Measurements from ENCODE around the gene IFNGR2. TPM values are rescaled to one million over a fixed set of nuclear protein-coding genes. Genes with fewer than 3 reads are reported as not detected.

Gene IFNGR2
- total and polyA plus RNA-seq, 2 donors from 2014 or later = 57.6 to 68.3 TPM

GRCh38 chr21:33418691-33419090 lies 15.5 kb downstream of the IFNGR2 start:
- H3K4me1 ChIP-seq (ENCODE audit: control insufficient read depth in 2 of 3, insufficient read depth in 2 of 3, low read depth in 1 of 3, low read length in 3 of 3) = peaks cover 0 to 3% (median 0%) of the 10 kb centered on the region in 3 donors
- H3K36me3 ChIP-seq (ENCODE audit: control insufficient read depth in 2 of 3, insufficient read depth in 3 of 3, low read length in 3 of 3) = peaks cover 4 to 29% (median 18%) of the 10 kb centered on the region in 3 donors
- DNase-seq = no peak
- no peak overlapping the region for H3K9ac ChIP-seq (ENCODE audit: low read length in 3 of 3)
- no peak overlapping the region for H3K27ac ChIP-seq (ENCODE audit: low read depth in 2 of 2, low read length in 2 of 2)
- FAIRE-seq = no peak
- intact Hi-C loops (cut with DNase I) = no loop called here
- H3K27me3 ChIP-seq (ENCODE audit: control insufficient read depth, insufficient read depth, low read length) = no peaks in the 10 kb centered on the region
- no peaks in the 10 kb centered on the region for H3K9me3 ChIP-seq (ENCODE audit: control insufficient read depth in 2 of 3, insufficient read depth in 1 of 3, low read length in 3 of 3)
- H3K4me3 ChIP-seq (ENCODE audit: low read length in 3 of 3) = no peak overlapping the region
- TF ChIP-seq CTCF (IDR thresholded peaks at IDR 0.05; ENCODE audit: borderline replicate concordance, extremely low read depth, insufficient read depth) = no peak

- H3K36me3 ChIP-seq (ENCODE audit: control insufficient read depth in 2 of 3, insufficient read depth in 3 of 3, low read length in 3 of 3) = peaks cover 9 to 29% (median 19%) of the 10 kb centered on the region in 3 donors
These were observed 16.4 kb downstream of the IFNGR2 start for GRCh38 chr21:33419538-33420123.

DNA sequence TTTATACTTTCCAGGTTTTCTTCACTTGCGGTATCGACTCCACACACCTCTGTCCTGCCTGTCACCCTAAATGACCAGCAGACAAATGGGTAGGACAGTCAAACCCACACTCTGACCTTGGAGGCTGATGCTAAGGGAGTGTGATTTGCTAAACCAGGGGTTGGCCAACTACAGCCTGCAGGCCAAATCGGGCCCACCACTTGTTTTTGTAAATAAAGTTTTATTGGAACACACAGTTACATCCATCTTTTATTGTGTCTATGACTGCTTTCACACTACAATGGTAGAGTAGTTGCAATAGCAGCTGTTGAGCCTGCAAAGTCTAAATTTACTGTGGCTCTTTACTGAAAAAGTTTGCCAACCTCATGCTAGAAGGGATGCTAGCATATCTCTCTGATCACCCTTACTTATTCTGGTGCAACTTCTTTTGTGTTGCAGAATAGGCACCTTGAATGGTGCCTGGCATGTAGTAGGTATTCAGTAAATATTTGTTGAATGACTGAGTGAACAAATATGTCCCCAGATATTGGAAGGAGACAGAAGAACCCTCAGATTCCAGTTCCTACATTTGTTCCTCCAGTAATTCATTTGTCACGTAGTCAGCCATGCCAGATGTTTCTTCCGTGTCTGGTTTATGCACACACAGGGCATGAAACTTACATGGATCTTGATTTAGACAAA lies 18.6 kb downstream of the IFNGR2 start:
- Histone ChIP-seq H3K9me3 (ENCODE audit: control insufficient read depth in 2 of 3, insufficient read depth in 1 of 3, low read length in 3 of 3) (no peaks in the 10 kb centered on the region), H3K36me3 (ENCODE audit: control insufficient read depth in 2 of 3, insufficient read depth in 3 of 3, low read length in 3 of 3) (peaks cover 9 to 29% (median 20%) of the 10 kb centered on the region in 3 donors), H3K4me1 (ENCODE audit: control insufficient read depth in 2 of 3, insufficient read depth in 2 of 3, low read depth in 1 of 3, low read length in 3 of 3) (peaks cover 0 to 7% (median 0%) of the 10 kb centered on the region in 3 donors), H3K27me3 (ENCODE audit: control insufficient read depth, insufficient read depth, low read length) (no peaks in the 10 kb centered on the region), H3K27ac (ENCODE audit: low read depth in 2 of 2, low read length in 2 of 2) (no peak overlapping the region), H3K4me3 (ENCODE audit: low read length in 3 of 3) (no peak overlapping the region), H3K9ac (ENCODE audit: low read length in 3 of 3) (no peak overlapping the region)
- TF ChIP-seq CTCF (IDR thresholded peaks at IDR 0.05; ENCODE audit: borderline replicate concordance, extremely low read depth, insufficient read depth) = no peak
- intact Hi-C loops (cut with DNase I) = no loop called here
- DNase-seq (no peak), FAIRE-seq (no peak)

More at GRCh38 chr21:33419538-33420123, 16.4 kb downstream of the IFNGR2 start:
- peaks cover 0 to 3% (median 0%) of the 10 kb centered on the region in 3 donors for H3K4me1 ChIP-seq (ENCODE audit: control insufficient read depth in 2 of 3, insufficient read depth in 2 of 3, low read depth in 1 of 3, low read length in 3 of 3)
- H3K9ac ChIP-seq (ENCODE audit: low read length in 3 of 3) = no peak overlapping the region
- no peak for TF ChIP-seq CTCF (IDR thresholded peaks at IDR 0.05; ENCODE audit: borderline replicate concordance, extremely low read depth, insufficient read depth)
- H3K27ac ChIP-seq (ENCODE audit: low read depth in 2 of 2, low read length in 2 of 2) = no peak overlapping the region
- H3K4me3 ChIP-seq (ENCODE audit: low read length in 3 of 3) = no peak overlapping the region
- H3K9me3 ChIP-seq (ENCODE audit: control insufficient read depth in 2 of 3, insufficient read depth in 1 of 3, low read length in 3 of 3) = no peaks in the 10 kb centered on the region
- intact Hi-C loops (cut with DNase I) = no loop called here
- FAIRE-seq (no peak), DNase-seq (peak in 3 of 5 donors; percentile 16 to 76 (median 44))
- no peaks in the 10 kb centered on the region for H3K27me3 ChIP-seq (ENCODE audit: control insufficient read depth, insufficient read depth, low read length)

All from kidney (tissue), 14 donors.